Spleen (tissue), 11 donors: ENCODE measurements around the gene KIN. TPM values are rescaled to one million over a fixed set of nuclear protein-coding genes. Genes with fewer than 3 reads are reported as not detected.
"Not testable (repeated sequence)": the region's sequence is repeated elsewhere in the genome, so short reads cannot be mapped to it uniquely, and the experiment has no call there.

ENCODE experiments used
- DNase-seq: peaks from one replicate; pipeline ENCODE4 v3.0.0-alpha.2; 2020
- H3K27ac ChIP-seq, 8 donors: fragments of 200-600 bp; sonication (generic) in 7 of 8; 1 replicate in 4 of 8; 2 replicates in 4 of 8; pipeline versions ENCODE4 v1.5.0 to v1.8.0; 2016 to 2021; ENCODE audit warnings: inconsistent platforms in 4 of 8, mild to moderate bottlenecking in 4 of 8, moderate library complexity in 1 of 8
- H3K27me3 ChIP-seq, 7 donors: fragments of 200-600 bp; sonication (generic) in 6 of 7; replicated peaks in 1 of 7; 1 replicate in 4 of 7; 2 replicates in 3 of 7; pipeline versions ENCODE4 v1.5.0 to v1.8.0; 2016 to 2021; ENCODE audit warnings: inconsistent platforms in 3 of 7, mild to moderate bottlenecking in 1 of 7
- H3K36me3 ChIP-seq, 6 donors: fragments of 200-600 bp; sonication (generic) in 5 of 6; 1 replicate in 4 of 6; 2 replicates in 2 of 6; pipeline versions ENCODE4 v1.5.0 to v1.8.0; 2016 to 2021; ENCODE audit warnings: inconsistent platforms in 2 of 6
- H3K4me1 ChIP-seq, 6 donors: fragments of 200-600 bp; sonication (generic) in 5 of 6; 1 replicate in 3 of 6; 2 replicates in 3 of 6; pipeline versions ENCODE4 v1.5.0 to v1.8.0; 2016 to 2021; ENCODE audit warnings: inconsistent platforms in 3 of 6
- H3K4me3 ChIP-seq, 8 donors: fragments of 200-600 bp; sonication (generic) in 7 of 8; 1 replicate in 4 of 8; 2 replicates in 4 of 8; pipeline versions ENCODE4 v1.5.0 to v1.8.0; 2016 to 2021; ENCODE audit warnings: inconsistent platforms in 4 of 8, mild to moderate bottlenecking in 4 of 8, moderate library complexity in 2 of 8
- H3K9me3 ChIP-seq, 8 donors: fragments of 200-600 bp; sonication (generic) in 7 of 8; 1 replicate in 4 of 8; 2 replicates in 4 of 8; pipeline versions ENCODE4 v1.5.0 to v1.8.0; 2016 to 2021; ENCODE audit warnings: inconsistent platforms in 4 of 8
- POLR2A ChIP-seq, 3 donors: fragments of 450-650 bp; IDR thresholded peaks; one replicate each; pipeline ENCODE4 v1.5.1; 2017; ENCODE audit warnings: antibody characterized with exemption in 3 of 3, mild to moderate bottlenecking in 1 of 3
- POLR2AphosphoS5 ChIP-seq, 3 donors: sonication (generic); formaldehyde crosslinking; IDR thresholded peaks; one replicate each; pipeline ENCODE4 v1.5.1; 2017; ENCODE audit warnings: antibody characterized with exemption in 3 of 3
- WGBS, 5 donors: extraction: QIAGEN DNeasy Blood & Tissue Kit in 3 of 5; methylation state at CpG; one replicate each; pipeline versions ENCODE4 v1.1.5 to v1.1.7; 2013 to 2018; 5-methylcytosine and 5-hydroxymethylcytosine counted together
- intact Hi-C: fragments of 100-400 bp; cut with DNase I; formaldehyde crosslinking; loops from one replicate; pipeline ENCODE4 v1.15.0; 2023; ENCODE audit warnings: low total_unique reads
- polyA plus RNA-seq, 3 donors: library from polyadenylated mRNA; stranded (reverse); fragments of 200-250 nt; gene quantifications; one replicate each; pipeline ENCODE4 v1.2.1, GENCODE V29; 2013
- total RNA-seq, 7 donors: library from RNA; depleted of rRNA in 3 of 7; stranded (reverse); fragments of >200 nt in 3 of 7; fragmentation: NEBNext Ultra II Directional in 4 of 7; extraction: Animal tissue kit (Norgen Biotek cat#: 25700) in 4 of 7; gene quantifications; one replicate each; pipeline versions ENCODE4 v1.1.0 to v1.2.1, GENCODE V29; 2016 to 2021
- TF ChIP-seq, protein P1 (sequence below), 11 experiments: fragments of 200-600 bp in 7 of 11; fragments of 450-650 bp in 4 of 11; sonication (generic) in 4 of 11; IDR thresholded peaks in 8 of 11; conservative IDR thresholded peaks in 3 of 11; 1 replicate in 7 of 11; 2 replicates in 4 of 11; pipeline versions ENCODE4 v1.4.0 to v1.8.0; 2016 to 2021; ENCODE audit warnings: antibody characterized with exemption in 11 of 11, inconsistent platforms in 4 of 11, mild to moderate bottlenecking in 1 of 11
- donor health status: healthy with polysubstance abuse.
- donor health status: DM: no; HTN: no; CAD: no; lungs with moderate emphysema.
- donor health status: DM: no; HTN: no; CAD: no.
- donor health status: Bipolar disorder and iron deficiency.
- donor health status: healthy.
- donor health status: DM: no; HTN: no; CAD: no.
- donor health status: DM: yes; HTN: yes; CAD: no.

Gene KIN
- total and polyA plus RNA-seq, 10 donors = 9.2 to 16.0 (median 11.4) TPM

- no peak overlapping the region for H3K27ac ChIP-seq
- DNase-seq = no peak
- no peak for TF ChIP-seq POLR2A (IDR thresholded peaks at IDR 0.05)
- TF ChIP-seq, protein P1, sequence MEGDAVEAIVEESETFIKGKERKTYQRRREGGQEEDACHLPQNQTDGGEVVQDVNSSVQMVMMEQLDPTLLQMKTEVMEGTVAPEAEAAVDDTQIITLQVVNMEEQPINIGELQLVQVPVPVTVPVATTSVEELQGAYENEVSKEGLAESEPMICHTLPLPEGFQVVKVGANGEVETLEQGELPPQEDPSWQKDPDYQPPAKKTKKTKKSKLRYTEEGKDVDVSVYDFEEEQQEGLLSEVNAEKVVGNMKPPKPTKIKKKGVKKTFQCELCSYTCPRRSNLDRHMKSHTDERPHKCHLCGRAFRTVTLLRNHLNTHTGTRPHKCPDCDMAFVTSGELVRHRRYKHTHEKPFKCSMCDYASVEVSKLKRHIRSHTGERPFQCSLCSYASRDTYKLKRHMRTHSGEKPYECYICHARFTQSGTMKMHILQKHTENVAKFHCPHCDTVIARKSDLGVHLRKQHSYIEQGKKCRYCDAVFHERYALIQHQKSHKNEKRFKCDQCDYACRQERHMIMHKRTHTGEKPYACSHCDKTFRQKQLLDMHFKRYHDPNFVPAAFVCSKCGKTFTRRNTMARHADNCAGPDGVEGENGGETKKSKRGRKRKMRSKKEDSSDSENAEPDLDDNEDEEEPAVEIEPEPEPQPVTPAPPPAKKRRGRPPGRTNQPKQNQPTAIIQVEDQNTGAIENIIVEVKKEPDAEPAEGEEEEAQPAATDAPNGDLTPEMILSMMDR (IDR thresholded peaks at IDR 0.05 in 8 of 11, conservative IDR thresholded peaks at IDR 0.05 in 3 of 11) = no peak
- TF ChIP-seq POLR2AphosphoS5 (IDR thresholded peaks at IDR 0.05) = no peak
- no peak overlapping the region for H3K4me3 ChIP-seq
- 93 to 96% (median 95%) methylated on average over 6 of the region's 6 CpGs for WGBS, 5 donors
- H3K27me3 ChIP-seq = no peaks in the 10 kb centered on the region
- H3K9me3 ChIP-seq = no peaks in the 10 kb centered on the region
- intact Hi-C loops = no loop called here
- H3K4me1 ChIP-seq = no peaks in the 10 kb centered on the region
- peaks cover 0 to 75% (median 54%) of the 10 kb centered on the region in 6 donors for H3K36me3 ChIP-seq
These were observed 35.5 kb downstream of the KIN start for GRCh38 chr10:7752251-7752650.

- TF ChIP-seq, protein P1 (IDR thresholded peaks at IDR 0.05 in 8 of 11, conservative IDR thresholded peaks at IDR 0.05 in 3 of 11) = no peak
- TF ChIP-seq POLR2A (IDR thresholded peaks at IDR 0.05) (no peak), POLR2AphosphoS5 (IDR thresholded peaks at IDR 0.05) (no peak)
- H3K4me1 ChIP-seq = no peaks in the 10 kb centered on the region
- H3K27ac ChIP-seq = no peak overlapping the region
- no peaks in the 10 kb centered on the region for H3K27me3 ChIP-seq
- DNase-seq = no peak
- intact Hi-C loops = no loop called here
- 80 to 92% (median 85%) methylated on average over 5 of the region's 5 CpGs for WGBS, 5 donors
- peaks cover 0 to 55% (median 35%) of the 10 kb centered on the region in 6 donors for H3K36me3 ChIP-seq
- H3K9me3 ChIP-seq = no peaks in the 10 kb centered on the region
- no peak overlapping the region for H3K4me3 ChIP-seq
These were observed 37.6 kb downstream of the KIN start for GRCh38 chr10:7750222-7750621.

GRCh38 chr10:7748637-7749036 lies 39.2 kb downstream of the KIN start:
- intact Hi-C loops, H3K27ac ChIP-seq, H3K27me3 ChIP-seq, H3K4me1 ChIP-seq, H3K4me3 ChIP-seq, H3K9me3 ChIP-seq, DNase-seq: not testable (repeated sequence)
- H3K36me3 ChIP-seq = peaks cover 0 to 39% (median 20%) of the 10 kb centered on the region in 6 donors
- WGBS, 5 donors = 90 to 96% (median 95%) methylated on average over 7 of the region's 7 CpGs

DNA sequence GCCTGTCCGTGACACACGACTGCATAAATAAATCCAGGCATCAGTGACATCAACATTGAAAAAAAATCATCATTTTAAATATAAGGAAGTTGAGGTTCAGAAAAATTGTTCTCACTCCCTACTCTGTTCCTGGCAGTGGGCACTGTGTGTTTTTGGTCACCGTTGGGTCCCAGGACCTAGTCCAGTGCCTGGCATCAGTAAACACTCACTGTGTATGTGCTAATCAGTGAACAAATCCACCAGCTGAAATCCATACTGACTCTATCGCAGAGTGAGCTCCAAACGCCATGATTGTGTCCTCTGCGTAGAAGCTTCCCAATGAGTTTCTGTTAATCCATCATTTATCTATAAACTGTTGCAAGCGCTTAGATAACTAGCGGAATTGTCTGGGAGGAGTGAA lies 43.5 kb downstream of the KIN start:
- intact Hi-C loops = no loop called here
- Histone ChIP-seq H3K36me3 (no peaks in the 10 kb centered on the region), H3K4me1 (no peaks in the 10 kb centered on the region), H3K4me3 (no peak overlapping the region), H3K9me3 (no peaks in the 10 kb centered on the region), H3K27me3 (no peaks in the 10 kb centered on the region), H3K27ac (no peak overlapping the region)
- 84 to 92% (median 89%) methylated on average over 8 of the region's 8 CpGs for WGBS, 5 donors
- TF ChIP-seq POLR2AphosphoS5 (IDR thresholded peaks at IDR 0.05) (no peak), POLR2A (IDR thresholded peaks at IDR 0.05) (no peak)
- TF ChIP-seq, protein P1 (IDR thresholded peaks at IDR 0.05 in 8 of 11, conservative IDR thresholded peaks at IDR 0.05 in 3 of 11) = no peak
- DNase-seq = no peak
